ENCODE measurements around the gene ZNF609.

DNA sequence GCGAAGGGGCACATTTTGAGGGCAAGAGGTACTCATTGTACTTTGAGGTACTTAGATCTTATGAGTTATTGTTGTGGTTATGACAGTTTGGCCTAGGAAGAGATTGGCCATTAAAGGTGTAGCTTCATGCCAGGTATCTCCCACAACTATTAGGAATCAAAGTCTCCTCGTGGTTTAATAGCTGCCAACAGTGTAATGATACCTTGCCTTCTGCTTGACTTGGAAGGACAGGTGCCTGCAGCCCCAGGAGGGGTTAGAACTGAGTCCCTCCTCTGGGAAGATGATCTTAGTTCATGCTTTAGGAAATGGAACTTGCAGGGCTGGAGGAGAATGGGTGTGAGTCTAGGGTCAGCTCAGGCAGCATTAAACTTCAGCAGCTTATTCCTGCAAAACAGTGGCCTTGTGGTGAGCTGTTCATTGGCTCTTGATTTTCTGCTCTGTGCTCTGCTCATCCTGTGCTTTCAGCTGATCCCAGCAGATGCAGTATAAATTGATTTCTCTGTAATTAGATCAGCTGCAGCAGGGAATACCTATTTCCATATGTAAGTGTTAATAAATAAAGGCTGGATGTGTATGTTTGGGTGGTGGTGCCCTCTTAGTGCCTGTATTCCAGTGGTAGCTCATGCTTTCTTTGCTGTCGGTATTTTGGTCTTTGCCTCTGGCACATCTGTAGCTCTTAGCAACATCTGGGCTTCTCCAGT lies 40.5 kb downstream of the ZNF609 start:
- TF ChIP-seq, protein P1, sequence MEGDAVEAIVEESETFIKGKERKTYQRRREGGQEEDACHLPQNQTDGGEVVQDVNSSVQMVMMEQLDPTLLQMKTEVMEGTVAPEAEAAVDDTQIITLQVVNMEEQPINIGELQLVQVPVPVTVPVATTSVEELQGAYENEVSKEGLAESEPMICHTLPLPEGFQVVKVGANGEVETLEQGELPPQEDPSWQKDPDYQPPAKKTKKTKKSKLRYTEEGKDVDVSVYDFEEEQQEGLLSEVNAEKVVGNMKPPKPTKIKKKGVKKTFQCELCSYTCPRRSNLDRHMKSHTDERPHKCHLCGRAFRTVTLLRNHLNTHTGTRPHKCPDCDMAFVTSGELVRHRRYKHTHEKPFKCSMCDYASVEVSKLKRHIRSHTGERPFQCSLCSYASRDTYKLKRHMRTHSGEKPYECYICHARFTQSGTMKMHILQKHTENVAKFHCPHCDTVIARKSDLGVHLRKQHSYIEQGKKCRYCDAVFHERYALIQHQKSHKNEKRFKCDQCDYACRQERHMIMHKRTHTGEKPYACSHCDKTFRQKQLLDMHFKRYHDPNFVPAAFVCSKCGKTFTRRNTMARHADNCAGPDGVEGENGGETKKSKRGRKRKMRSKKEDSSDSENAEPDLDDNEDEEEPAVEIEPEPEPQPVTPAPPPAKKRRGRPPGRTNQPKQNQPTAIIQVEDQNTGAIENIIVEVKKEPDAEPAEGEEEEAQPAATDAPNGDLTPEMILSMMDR (IDR thresholded peaks at IDR 0.05 in 2 of 3, conservative IDR thresholded peaks at IDR 0.05 in 1 of 3; ENCODE audit: control insufficient read depth in 2 of 3, extremely low read depth in 1 of 3, insufficient read depth in 1 of 3, low read depth in 3 of 3, low read length in 3 of 3), result no peak
- TF ChIP-seq POLR2A (IDR thresholded peaks at IDR 0.05; ENCODE audit: low read depth, low read length) (no peak), NFYB (IDR thresholded peaks at IDR 0.05; ENCODE audit: insufficient read depth, low read depth, low read length) (no peak), MYC (IDR thresholded peaks at IDR 0.05; ENCODE audit: insufficient read depth, insufficient read length, insufficient replicate concordance, low read length, severe bottlenecking) (no peak), CEBPB (IDR thresholded peaks at IDR 0.05; ENCODE audit: borderline replicate concordance in 1 of 2, low read depth in 2 of 2, low read length in 2 of 2) (no peak), EP300 (IDR thresholded peaks at IDR 0.05; ENCODE audit: borderline replicate concordance in 1 of 2, control insufficient read depth in 1 of 2, low read depth in 2 of 2, low read length in 2 of 2) (no peak), ZNF274 (IDR thresholded peaks at IDR 0.05; ENCODE audit: insufficient read depth, insufficient read length) (no peak), CHD2 (IDR thresholded peaks at IDR 0.05; ENCODE audit: borderline replicate concordance, low read depth, low read length) (no peak), POLR2AphosphoS5 (IDR thresholded peaks at IDR 0.05; ENCODE audit: low read length) (no peak), CHD4 (IDR thresholded peaks at IDR 0.05) (no peak), BCL11A (IDR thresholded peaks at IDR 0.05; ENCODE audit: low read depth, low read length) (no peak)
- TF ChIP-seq, protein P2, sequence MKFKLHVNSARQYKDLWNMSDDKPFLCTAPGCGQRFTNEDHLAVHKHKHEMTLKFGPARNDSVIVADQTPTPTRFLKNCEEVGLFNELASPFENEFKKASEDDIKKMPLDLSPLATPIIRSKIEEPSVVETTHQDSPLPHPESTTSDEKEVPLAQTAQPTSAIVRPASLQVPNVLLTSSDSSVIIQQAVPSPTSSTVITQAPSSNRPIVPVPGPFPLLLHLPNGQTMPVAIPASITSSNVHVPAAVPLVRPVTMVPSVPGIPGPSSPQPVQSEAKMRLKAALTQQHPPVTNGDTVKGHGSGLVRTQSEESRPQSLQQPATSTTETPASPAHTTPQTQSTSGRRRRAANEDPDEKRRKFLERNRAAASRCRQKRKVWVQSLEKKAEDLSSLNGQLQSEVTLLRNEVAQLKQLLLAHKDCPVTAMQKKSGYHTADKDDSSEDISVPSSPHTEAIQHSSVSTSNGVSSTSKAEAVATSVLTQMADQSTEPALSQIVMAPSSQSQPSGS (IDR thresholded peaks at IDR 0.05; ENCODE audit: low read length), result no peak
- TF ChIP-seq, protein P3, sequence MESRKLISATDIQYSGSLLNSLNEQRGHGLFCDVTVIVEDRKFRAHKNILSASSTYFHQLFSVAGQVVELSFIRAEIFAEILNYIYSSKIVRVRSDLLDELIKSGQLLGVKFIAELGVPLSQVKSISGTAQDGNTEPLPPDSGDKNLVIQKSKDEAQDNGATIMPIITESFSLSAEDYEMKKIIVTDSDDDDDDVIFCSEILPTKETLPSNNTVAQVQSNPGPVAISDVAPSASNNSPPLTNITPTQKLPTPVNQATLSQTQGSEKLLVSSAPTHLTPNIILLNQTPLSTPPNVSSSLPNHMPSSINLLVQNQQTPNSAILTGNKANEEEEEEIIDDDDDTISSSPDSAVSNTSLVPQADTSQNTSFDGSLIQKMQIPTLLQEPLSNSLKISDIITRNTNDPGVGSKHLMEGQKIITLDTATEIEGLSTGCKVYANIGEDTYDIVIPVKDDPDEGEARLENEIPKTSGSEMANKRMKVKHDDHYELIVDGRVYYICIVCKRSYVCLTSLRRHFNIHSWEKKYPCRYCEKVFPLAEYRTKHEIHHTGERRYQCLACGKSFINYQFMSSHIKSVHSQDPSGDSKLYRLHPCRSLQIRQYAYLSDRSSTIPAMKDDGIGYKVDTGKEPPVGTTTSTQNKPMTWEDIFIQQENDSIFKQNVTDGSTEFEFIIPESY (IDR thresholded peaks at IDR 0.05), result no peak
- TF ChIP-seq, protein P4, sequence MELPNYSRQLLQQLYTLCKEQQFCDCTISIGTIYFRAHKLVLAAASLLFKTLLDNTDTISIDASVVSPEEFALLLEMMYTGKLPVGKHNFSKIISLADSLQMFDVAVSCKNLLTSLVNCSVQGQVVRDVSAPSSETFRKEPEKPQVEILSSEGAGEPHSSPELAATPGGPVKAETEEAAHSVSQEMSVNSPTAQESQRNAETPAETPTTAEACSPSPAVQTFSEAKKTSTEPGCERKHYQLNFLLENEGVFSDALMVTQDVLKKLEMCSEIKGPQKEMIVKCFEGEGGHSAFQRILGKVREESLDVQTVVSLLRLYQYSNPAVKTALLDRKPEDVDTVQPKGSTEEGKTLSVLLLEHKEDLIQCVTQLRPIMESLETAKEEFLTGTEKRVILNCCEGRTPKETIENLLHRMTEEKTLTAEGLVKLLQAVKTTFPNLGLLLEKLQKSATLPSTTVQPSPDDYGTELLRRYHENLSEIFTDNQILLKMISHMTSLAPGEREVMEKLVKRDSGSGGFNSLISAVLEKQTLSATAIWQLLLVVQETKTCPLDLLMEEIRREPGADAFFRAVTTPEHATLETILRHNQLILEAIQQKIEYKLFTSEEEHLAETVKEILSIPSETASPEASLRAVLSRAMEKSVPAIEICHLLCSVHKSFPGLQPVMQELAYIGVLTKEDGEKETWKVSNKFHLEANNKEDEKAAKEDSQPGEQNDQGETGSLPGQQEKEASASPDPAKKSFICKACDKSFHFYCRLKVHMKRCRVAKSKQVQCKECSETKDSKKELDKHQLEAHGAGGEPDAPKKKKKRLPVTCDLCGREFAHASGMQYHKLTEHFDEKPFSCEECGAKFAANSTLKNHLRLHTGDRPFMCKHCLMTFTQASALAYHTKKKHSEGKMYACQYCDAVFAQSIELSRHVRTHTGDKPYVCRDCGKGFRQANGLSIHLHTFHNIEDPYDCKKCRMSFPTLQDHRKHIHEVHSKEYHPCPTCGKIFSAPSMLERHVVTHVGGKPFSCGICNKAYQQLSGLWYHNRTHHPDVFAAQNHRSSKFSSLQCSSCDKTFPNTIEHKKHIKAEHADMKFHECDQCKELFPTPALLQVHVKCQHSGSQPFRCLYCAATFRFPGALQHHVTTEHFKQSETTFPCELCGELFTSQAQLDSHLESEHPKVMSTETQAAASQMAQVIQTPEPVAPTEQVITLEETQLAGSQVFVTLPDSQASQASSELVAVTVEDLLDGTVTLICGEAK (IDR thresholded peaks at IDR 0.05; ENCODE audit: borderline replicate concordance), result no peak
